NCI-H1048 (cell line): ENCODE measurements around the gene RALGAPA2.

Source experiments
- DNase-seq: peaks from one replicate; lab custom pipeline; 2025; lab: John Stamatoyannopoulos, UW

RALGAPA2 gene

GRCh38 chr20:20404633-20405032 lies 307.8 kb downstream of the RALGAPA2 start:
- no peak for DNase-seq

- no peak for DNase-seq
Observed at GRCh38 chr20:20401991-20402390, 310.5 kb downstream of the RALGAPA2 start.

- no peak for DNase-seq
Observed at GRCh38 chr20:20399531-20400500, 312.6 kb downstream of the RALGAPA2 start.

GRCh38 chr20:20398123-20398522 lies 314.3 kb downstream of the RALGAPA2 start:
- no peak for DNase-seq

GRCh38 chr20:20396794-20397193 lies 315.6 kb downstream of the RALGAPA2 start:
- no peak for DNase-seq

GRCh38 chr20:20395903-20396568 lies 316.4 kb downstream of the RALGAPA2 start:
- DNase-seq, result no peak

- no peak for DNase-seq
Observed at GRCh38 chr20:20395087-20395486, 317.4 kb downstream of the RALGAPA2 start.

- DNase-seq, result no peak
Observed at GRCh38 chr20:20393207-20394120, 319.0 kb downstream of the RALGAPA2 start.

- DNase-seq, result no peak
Observed at GRCh38 chr20:20391766-20392165, 320.7 kb downstream of the RALGAPA2 start.

GRCh38 chr20:20391115-20391514 lies 321.3 kb downstream of the RALGAPA2 start:
- no peak for DNase-seq

- DNase-seq, result no peak
Observed at GRCh38 chr20:20390393-20390792, 322.1 kb downstream of the RALGAPA2 start.

- DNase-seq, result no peak
Observed at GRCh38 chr20:20386192-20386591, 326.3 kb downstream of the RALGAPA2 start.

- DNase-seq, result no peak
Observed at GRCh38 chr20:20375862-20376261, 336.6 kb downstream of the RALGAPA2 start.

- no peak for DNase-seq
Observed at GRCh38 chr20:20373091-20373571, 339.3 kb downstream of the RALGAPA2 start.

- no peak for DNase-seq
Observed at GRCh38 chr20:20371681-20372080, 340.8 kb downstream of the RALGAPA2 start.

- no peak for DNase-seq
Observed at GRCh38 chr20:20371083-20371482, 341.4 kb downstream of the RALGAPA2 start.

- no peak for DNase-seq
Observed at GRCh38 chr20:20370094-20370575, 342.3 kb downstream of the RALGAPA2 start.

- DNase-seq, result no peak
Observed at GRCh38 chr20:20369250-20370093, 343.0 kb downstream of the RALGAPA2 start.

- no peak for DNase-seq
Observed at GRCh38 chr20:20368418-20369249, 343.8 kb downstream of the RALGAPA2 start.
